Astrocyte (in vitro differentiated cells and primary cell): ENCODE measurements around the gene PLA2G4A. TPM values are rescaled to one million over a fixed set of nuclear protein-coding genes. Genes with fewer than 3 reads are reported as not detected.

Source experiments
- DNase-seq: peaks from one replicate; pipeline ENCODE4 v3.0.0-alpha.2; 2010; ENCODE audit warnings: low read depth
- FAIRE-seq: peaks from 2 replicates; lab custom pipeline; 2011; peaks lifted over from hg19 to GRCh38; lab: Jason Lieb, UNC
- H2AFZ ChIP-seq: 2 replicates; pipeline ENCODE4 v1.6.0; 2012; ENCODE audit warnings: low read depth, low read length, inconsistent platforms
- H3K27ac ChIP-seq: 2 replicates; pipeline ENCODE4 v1.5.1; 2011; ENCODE audit warnings: low read depth, low read length, inconsistent platforms
- H3K27me3 ChIP-seq: 2 replicates; pipeline ENCODE4 v1.6.0; 2011; ENCODE audit warnings: low read length, inconsistent platforms; ENCODE audit not compliant: insufficient read depth
- H3K36me3 ChIP-seq: 2 replicates; pipeline ENCODE4 v1.5.1; 2011; ENCODE audit warnings: low read length, inconsistent platforms; ENCODE audit not compliant: insufficient read depth
- H3K4me1 ChIP-seq: 2 replicates; pipeline ENCODE4 v1.5.1; 2011; ENCODE audit warnings: low read length, inconsistent platforms; ENCODE audit not compliant: insufficient read depth
- H3K4me2 ChIP-seq: 2 replicates; pipeline ENCODE4 v1.6.0; 2012; ENCODE audit warnings: low read length, inconsistent platforms
- H3K4me3 ChIP-seq: 2 replicates; pipeline ENCODE4 v1.5.1; 2011; ENCODE audit warnings: low read depth, mild to moderate bottlenecking, low read length, inconsistent platforms; ENCODE audit not compliant: insufficient read depth
- H3K79me2 ChIP-seq: 2 replicates; pipeline ENCODE4 v1.6.0; 2012; ENCODE audit warnings: mild to moderate bottlenecking, low read length, inconsistent platforms; ENCODE audit not compliant: insufficient read depth
- H3K9ac ChIP-seq: 2 replicates; pipeline ENCODE4 v1.6.0; 2012; ENCODE audit warnings: mild to moderate bottlenecking, low read length, inconsistent platforms
- H3K9me3 ChIP-seq: 2 replicates; pipeline ENCODE4 v1.5.1; 2012; ENCODE audit warnings: low read depth, mild to moderate bottlenecking, low read length, inconsistent platforms; ENCODE audit not compliant: insufficient read depth
- H4K20me1 ChIP-seq: 2 replicates; pipeline ENCODE4 v1.6.0; 2012; ENCODE audit warnings: low read length, inconsistent platforms; ENCODE audit not compliant: insufficient read depth
- H3K27ac Mint-ChIP-seq: one replicate; pipeline ENCODE4 v1.8.0; 2021; ENCODE audit warnings: mild to moderate bottlenecking, mixed read lengths; ENCODE audit not compliant: unreplicated experiment
- H3K27me3 Mint-ChIP-seq: one replicate; pipeline ENCODE4 v1.8.0; 2021; ENCODE audit warnings: low read depth, mixed read lengths; ENCODE audit not compliant: unreplicated experiment
- H3K36me3 Mint-ChIP-seq: one replicate; pipeline ENCODE4 v1.8.0; 2021; ENCODE audit warnings: low read depth, mixed read lengths; ENCODE audit not compliant: unreplicated experiment
- H3K4me1 Mint-ChIP-seq: one replicate; pipeline ENCODE4 v1.8.0; 2021; ENCODE audit warnings: low read depth, mixed read lengths; ENCODE audit not compliant: unreplicated experiment
- H3K4me3 Mint-ChIP-seq: one replicate; pipeline ENCODE4 v1.8.0; 2021; ENCODE audit warnings: mild to moderate bottlenecking, moderate library complexity, mixed read lengths; ENCODE audit not compliant: unreplicated experiment
- H3K9me3 Mint-ChIP-seq: one replicate; pipeline ENCODE4 v1.8.0; 2021; ENCODE audit warnings: mild to moderate bottlenecking, mixed read lengths; ENCODE audit not compliant: unreplicated experiment
- CTCF ChIP-seq: IDR thresholded peaks from 2 replicates; pipeline ENCODE4 v1.5.1; 2011; ENCODE audit warnings: low read depth, mild to moderate bottlenecking, inconsistent platforms, low read length, moderate library complexity; ENCODE audit not compliant: insufficient read depth
- EZH2 ChIP-seq: IDR thresholded peaks from 2 replicates; pipeline ENCODE4 v1.6.1; 2012; ENCODE audit warnings: mild to moderate bottlenecking, low read length, inconsistent platforms; ENCODE audit not compliant: insufficient read depth
- total RNA-seq: library from RNA; stranded (reverse); gene quantifications from 2 replicates; pipeline ENCODE4 v1.2.1, GENCODE V29; 2021

Gene PLA2G4A
- total RNA-seq, 1 donor from 2014 or later: 1.4 TPM

- Histone ChIP-seq H3K4me3 (no peak overlapping the region), H3K4me2 (no peak overlapping the region), H3K79me2 (no peaks in the 10 kb centered on the region), H3K27ac (no peak overlapping the region), H3K9ac (no peak overlapping the region), H3K9me3 (no peaks in the 10 kb centered on the region), H3K36me3 (no peaks in the 10 kb centered on the region), H3K4me1 (no peaks in the 10 kb centered on the region), H4K20me1 (no peaks in the 10 kb centered on the region), H3K27me3 (no peaks in the 10 kb centered on the region), H2AFZ (no peak overlapping the region)
- TF ChIP-seq EZH2: no peak
- no peak for TF ChIP-seq CTCF
- no peak for FAIRE-seq
- Mint-ChIP-seq H3K27me3 (no peaks in the 10 kb centered on the region), H3K4me1 (no peaks in the 10 kb centered on the region), H3K9me3 (no peaks in the 10 kb centered on the region), H3K27ac (no peak overlapping the region), H3K36me3 (no peaks in the 10 kb centered on the region), H3K4me3 (no peak overlapping the region)
- no peak for DNase-seq
Observed at GRCh38 chr1:186957314-186957713, 128.6 kb downstream of the PLA2G4A start.

DNA sequence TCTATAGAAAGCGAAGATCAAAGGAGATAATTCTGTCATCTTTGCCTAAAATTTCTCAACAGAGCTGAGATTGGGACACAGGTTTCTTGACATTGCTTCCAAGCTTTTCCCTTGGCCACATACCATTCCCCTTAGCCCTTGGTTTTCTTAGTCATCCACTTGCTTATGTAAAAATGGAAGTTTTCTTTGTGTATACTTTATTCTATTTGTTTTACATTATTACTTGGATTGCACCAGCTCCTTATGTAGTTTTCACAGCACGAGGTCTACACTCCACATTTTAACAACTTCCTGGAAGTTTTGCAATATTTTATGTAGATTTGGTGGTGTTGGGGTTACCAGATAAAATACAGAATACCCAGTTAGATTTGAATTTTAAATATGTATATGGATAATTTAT, 129.8 kb downstream of the PLA2G4A start:
- H3K4me1 Mint-ChIP-seq: no peaks in the 10 kb centered on the region
- H3K36me3 Mint-ChIP-seq: no peaks in the 10 kb centered on the region

More for the DNA sequence above, 129.8 kb downstream of the PLA2G4A start:
- H3K27ac Mint-ChIP-seq: no peak overlapping the region
- no peaks in the 10 kb centered on the region for H3K9me3 Mint-ChIP-seq
- H3K9ac ChIP-seq: no peak overlapping the region
- H3K4me3 Mint-ChIP-seq: no peak overlapping the region
- DNase-seq: peak; percentile 44
- no peak overlapping the region for H3K4me3 ChIP-seq
- no peak for FAIRE-seq
- H3K4me2 ChIP-seq: no peak overlapping the region
- TF ChIP-seq CTCF: no peak
- TF ChIP-seq EZH2: no peak
- no peak overlapping the region for H2AFZ ChIP-seq
- no peaks in the 10 kb centered on the region for H3K27me3 Mint-ChIP-seq
- H3K36me3 ChIP-seq: no peaks in the 10 kb centered on the region
- no peak overlapping the region for H3K27ac ChIP-seq
- no peaks in the 10 kb centered on the region for H3K4me1 ChIP-seq
- H3K27me3 ChIP-seq: no peaks in the 10 kb centered on the region
- H3K9me3 ChIP-seq: no peaks in the 10 kb centered on the region
- no peaks in the 10 kb centered on the region for H3K79me2 ChIP-seq
- no peaks in the 10 kb centered on the region for H4K20me1 ChIP-seq
